ENCODE results near the gene FIZ1.
A peak's percentile ranks its signal among the peaks of the same experiment; 100 is the strongest.

The FIZ1 gene

DNA sequence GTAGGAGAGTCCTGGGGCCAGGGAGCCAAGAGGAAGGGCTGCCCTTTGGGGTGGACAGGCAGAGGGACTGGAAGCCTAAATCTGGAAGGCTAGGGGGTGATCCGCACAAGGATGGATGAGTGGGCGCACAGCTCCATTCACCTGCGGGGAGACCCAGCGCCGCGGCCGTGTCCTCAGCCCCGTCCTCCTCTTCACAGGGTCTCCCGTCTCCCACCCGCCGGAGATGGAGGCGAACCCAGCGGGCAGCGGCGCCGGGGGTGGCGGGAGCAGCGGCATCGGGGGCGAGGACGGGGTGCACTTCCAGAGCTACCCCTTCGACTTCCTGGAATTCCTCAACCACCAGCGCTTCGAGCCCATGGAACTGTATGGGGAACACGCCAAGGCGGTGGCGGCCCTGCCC, 14.1 kb upstream of the FIZ1 start:
- no peak for DNase-seq (ENCODE audit: extremely low read depth, insufficient read length)
- Histone ChIP-seq H3K36me3 (ENCODE audit: control insufficient read depth, insufficient read depth, low read length) (peaks cover 22% of the 10 kb centered on the region), H3K4me3 (replicated peaks; ENCODE audit: low read depth, low read length) (no peak overlapping the region), H3K27me3 (replicated peaks; ENCODE audit: control insufficient read depth, insufficient read depth, low read length) (no peaks in the 10 kb centered on the region)
- TF ChIP-seq, protein P1, sequence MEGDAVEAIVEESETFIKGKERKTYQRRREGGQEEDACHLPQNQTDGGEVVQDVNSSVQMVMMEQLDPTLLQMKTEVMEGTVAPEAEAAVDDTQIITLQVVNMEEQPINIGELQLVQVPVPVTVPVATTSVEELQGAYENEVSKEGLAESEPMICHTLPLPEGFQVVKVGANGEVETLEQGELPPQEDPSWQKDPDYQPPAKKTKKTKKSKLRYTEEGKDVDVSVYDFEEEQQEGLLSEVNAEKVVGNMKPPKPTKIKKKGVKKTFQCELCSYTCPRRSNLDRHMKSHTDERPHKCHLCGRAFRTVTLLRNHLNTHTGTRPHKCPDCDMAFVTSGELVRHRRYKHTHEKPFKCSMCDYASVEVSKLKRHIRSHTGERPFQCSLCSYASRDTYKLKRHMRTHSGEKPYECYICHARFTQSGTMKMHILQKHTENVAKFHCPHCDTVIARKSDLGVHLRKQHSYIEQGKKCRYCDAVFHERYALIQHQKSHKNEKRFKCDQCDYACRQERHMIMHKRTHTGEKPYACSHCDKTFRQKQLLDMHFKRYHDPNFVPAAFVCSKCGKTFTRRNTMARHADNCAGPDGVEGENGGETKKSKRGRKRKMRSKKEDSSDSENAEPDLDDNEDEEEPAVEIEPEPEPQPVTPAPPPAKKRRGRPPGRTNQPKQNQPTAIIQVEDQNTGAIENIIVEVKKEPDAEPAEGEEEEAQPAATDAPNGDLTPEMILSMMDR (IDR thresholded peaks at IDR 0.05; ENCODE audit: insufficient read depth, low read length, poor library complexity, severe bottlenecking) = no peak

DNA sequence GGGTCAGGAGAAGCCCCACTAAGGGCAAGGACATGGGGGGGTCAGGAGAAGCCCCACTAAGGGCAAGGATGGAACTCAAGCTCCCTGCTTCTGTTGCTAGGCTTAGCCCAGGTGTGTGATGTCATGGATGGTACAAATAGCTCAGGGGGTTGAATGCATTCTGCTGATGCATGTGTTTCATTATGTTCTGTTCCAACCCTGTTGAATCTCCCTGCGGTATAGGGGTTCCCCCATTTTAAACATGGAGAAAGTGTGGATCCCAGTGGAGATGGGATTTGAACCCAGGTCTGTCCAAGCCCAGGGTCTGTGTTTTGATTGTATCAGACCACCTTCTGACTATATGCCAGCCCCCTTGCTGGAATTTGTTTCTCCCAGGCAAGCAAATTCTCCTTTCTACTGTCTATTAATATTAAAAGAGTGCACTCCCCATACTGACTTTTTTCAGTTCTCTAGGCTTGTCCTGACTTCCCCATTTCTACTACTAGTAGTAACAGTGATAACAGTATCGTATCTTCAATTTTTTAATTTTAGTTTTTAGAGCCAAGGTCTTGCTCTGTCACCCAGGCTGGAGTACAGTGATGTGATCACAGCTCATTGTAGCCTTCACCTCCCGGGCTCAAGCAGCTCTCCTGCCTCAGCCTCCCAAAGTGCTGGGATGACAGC, 12.8 kb upstream of the FIZ1 start:
- H3K27me3 ChIP-seq (replicated peaks; ENCODE audit: control insufficient read depth, insufficient read depth, low read length) = no peaks in the 10 kb centered on the region
- no peak overlapping the region for H3K4me3 ChIP-seq (replicated peaks; ENCODE audit: low read depth, low read length)
- TF ChIP-seq, protein P1 (IDR thresholded peaks at IDR 0.05; ENCODE audit: insufficient read depth, low read length, poor library complexity, severe bottlenecking) = no peak
- H3K36me3 ChIP-seq (ENCODE audit: control insufficient read depth, insufficient read depth, low read length) = peaks cover 18% of the 10 kb centered on the region
- DNase-seq (ENCODE audit: extremely low read depth, insufficient read length) = no peak

DNA sequence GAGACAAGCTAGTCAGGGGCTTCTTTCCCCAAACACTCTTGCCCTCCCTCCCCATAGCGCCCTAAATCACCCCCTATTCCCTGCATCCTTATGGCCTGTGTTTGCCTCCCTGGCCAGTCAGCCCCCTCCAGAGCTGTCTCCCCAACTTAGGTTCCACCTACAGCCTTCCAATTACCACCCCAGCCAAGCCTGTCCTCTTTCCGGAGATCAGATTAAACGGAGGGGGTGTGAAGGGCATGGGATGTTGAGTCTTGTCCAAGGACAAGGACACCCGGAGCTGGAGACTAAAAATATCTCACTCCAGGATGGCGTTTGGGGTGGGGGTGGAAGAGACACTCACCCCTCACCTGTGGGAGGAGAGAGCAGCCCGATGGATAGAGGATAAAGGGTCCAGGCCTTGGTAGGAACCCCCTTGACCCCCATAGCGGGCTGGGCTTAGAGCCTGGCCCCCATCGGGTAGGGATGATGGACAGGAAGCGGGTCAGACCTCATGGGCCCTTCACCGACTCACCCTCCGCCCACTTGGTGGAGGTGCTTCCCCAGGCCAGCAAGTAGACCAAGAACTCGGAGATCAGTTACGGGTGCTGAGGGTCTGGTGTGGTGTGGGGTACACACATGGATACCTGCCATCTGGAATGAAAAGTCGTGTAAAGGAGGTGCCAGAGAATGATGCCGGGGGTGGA, 12.1 kb upstream of the FIZ1 start:
- TF ChIP-seq, protein P1 (IDR thresholded peaks at IDR 0.05; ENCODE audit: insufficient read depth, low read length, poor library complexity, severe bottlenecking) = no peak
- H3K27me3 ChIP-seq (replicated peaks; ENCODE audit: control insufficient read depth, insufficient read depth, low read length) = no peaks in the 10 kb centered on the region
- peaks cover 16% of the 10 kb centered on the region for H3K36me3 ChIP-seq (ENCODE audit: control insufficient read depth, insufficient read depth, low read length)
- H3K4me3 ChIP-seq (replicated peaks; ENCODE audit: low read depth, low read length) = no peak overlapping the region
- DNase-seq (ENCODE audit: extremely low read depth, insufficient read length) = no peak

DNA sequence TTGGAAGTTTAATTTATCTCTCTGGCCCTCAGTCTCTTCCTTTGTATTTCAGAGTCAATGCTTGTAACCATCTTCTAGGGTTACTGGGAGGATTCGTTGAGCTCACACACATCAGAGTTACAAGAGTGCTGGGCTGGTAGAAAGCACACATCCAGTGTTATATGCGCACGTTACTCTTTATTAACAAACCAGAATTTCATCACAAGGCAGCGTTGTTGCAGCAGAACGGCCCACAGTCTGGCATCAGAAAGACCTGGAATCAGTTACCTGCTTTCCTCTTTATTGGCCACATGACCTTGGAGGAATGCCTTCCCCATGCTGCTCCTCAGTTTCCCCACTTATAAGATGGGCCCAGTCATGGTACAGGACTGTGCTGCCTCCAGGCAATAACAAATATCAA, 10.0 kb upstream of the FIZ1 start:
- peaks cover 3% of the 10 kb centered on the region; the same call in 1 of the 2 replicates for H3K36me3 ChIP-seq (ENCODE audit: control insufficient read depth, insufficient read depth, low read length)
- H3K27me3 ChIP-seq (replicated peaks; ENCODE audit: control insufficient read depth, insufficient read depth, low read length) = no peaks in the 10 kb centered on the region
- no peak overlapping the region for H3K4me3 ChIP-seq (replicated peaks; ENCODE audit: low read depth, low read length)
- TF ChIP-seq, protein P1 (IDR thresholded peaks at IDR 0.05; ENCODE audit: insufficient read depth, low read length, poor library complexity, severe bottlenecking) = no peak
- DNase-seq (ENCODE audit: extremely low read depth, insufficient read length) = no peak

DNA sequence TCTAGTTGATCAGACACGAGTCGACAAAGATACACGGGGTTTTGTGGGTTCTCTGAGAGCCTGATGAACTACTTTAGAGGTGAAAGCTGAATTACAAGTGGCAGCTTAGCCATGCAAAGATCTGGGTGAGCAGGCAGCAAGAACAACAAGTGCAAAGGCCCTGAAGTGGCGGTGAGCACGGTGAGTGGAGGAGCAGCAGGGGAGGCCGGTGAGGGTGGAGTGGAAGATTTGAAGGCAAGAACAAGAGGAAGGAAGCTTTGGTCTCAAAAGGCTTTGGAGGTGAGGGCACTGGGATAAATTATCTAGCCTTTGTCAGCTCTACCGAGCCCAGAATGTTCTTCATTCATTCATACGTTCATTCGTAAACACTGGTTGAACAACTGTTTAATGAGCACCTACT, 7.5 kb upstream of the FIZ1 start:
- Histone ChIP-seq H3K36me3 (ENCODE audit: control insufficient read depth, insufficient read depth, low read length) (peaks cover 7% of the 10 kb centered on the region), H3K27me3 (replicated peaks; ENCODE audit: control insufficient read depth, insufficient read depth, low read length) (no peaks in the 10 kb centered on the region), H3K4me3 (replicated peaks; ENCODE audit: low read depth, low read length) (peak overlapping the region; percentile 90)
- TF ChIP-seq, protein P1 (IDR thresholded peaks at IDR 0.05; ENCODE audit: insufficient read depth, low read length, poor library complexity, severe bottlenecking) = no peak
- DNase-seq (ENCODE audit: extremely low read depth, insufficient read length) = no peak

Measured in GM06990 (cell line).